ENCODE results near the gene AKAP6. TPM values are rescaled to one million over a fixed set of nuclear protein-coding genes. Genes with fewer than 3 reads are reported as not detected.

Gene AKAP6
- total RNA-seq, 1 donor from 2014 or later = 0.53 TPM

DNA sequence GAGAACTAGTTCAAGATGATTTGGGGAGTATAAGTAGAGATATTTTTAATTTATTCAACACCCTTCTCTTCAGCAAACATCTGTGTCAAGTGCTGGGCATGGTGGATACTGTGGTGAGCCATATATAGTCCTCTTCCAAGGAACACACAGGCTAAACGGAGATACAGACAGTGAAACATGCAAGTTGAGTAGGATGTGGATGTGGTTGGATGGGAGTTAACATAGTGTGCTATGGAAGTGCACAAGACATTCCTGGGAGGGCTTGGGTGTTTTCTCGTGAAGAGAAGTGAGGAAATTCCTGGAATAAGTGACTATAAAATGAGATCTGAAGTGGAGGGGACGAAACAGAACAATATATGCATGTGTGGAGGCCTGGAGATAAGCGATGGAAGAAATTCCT lies 428.5 kb downstream of the AKAP6 start:
- intact Hi-C loops (cut with micrococcal nuclease) = no loop called here
- Mint-ChIP-seq H3K36me3 (ENCODE audit: low read depth) (no peaks in the 10 kb centered on the region), H3K27ac (no peak overlapping the region), H3K4me1 (no peaks in the 10 kb centered on the region), H3K9me3 (peaks cover 24% of the 10 kb centered on the region), H3K27me3 (no peaks in the 10 kb centered on the region), H3K4me3 (no peak overlapping the region)
- ATAC-seq (ENCODE audit: low read depth) = no peak
- TF ChIP-seq, protein P1, sequence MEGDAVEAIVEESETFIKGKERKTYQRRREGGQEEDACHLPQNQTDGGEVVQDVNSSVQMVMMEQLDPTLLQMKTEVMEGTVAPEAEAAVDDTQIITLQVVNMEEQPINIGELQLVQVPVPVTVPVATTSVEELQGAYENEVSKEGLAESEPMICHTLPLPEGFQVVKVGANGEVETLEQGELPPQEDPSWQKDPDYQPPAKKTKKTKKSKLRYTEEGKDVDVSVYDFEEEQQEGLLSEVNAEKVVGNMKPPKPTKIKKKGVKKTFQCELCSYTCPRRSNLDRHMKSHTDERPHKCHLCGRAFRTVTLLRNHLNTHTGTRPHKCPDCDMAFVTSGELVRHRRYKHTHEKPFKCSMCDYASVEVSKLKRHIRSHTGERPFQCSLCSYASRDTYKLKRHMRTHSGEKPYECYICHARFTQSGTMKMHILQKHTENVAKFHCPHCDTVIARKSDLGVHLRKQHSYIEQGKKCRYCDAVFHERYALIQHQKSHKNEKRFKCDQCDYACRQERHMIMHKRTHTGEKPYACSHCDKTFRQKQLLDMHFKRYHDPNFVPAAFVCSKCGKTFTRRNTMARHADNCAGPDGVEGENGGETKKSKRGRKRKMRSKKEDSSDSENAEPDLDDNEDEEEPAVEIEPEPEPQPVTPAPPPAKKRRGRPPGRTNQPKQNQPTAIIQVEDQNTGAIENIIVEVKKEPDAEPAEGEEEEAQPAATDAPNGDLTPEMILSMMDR (IDR thresholded peaks at IDR 0.05) = no peak
- DNase-seq = no peak
- POLR2A ChIA-PET = no interaction called here
- CTCF ChIA-PET = no interaction called here

DNA sequence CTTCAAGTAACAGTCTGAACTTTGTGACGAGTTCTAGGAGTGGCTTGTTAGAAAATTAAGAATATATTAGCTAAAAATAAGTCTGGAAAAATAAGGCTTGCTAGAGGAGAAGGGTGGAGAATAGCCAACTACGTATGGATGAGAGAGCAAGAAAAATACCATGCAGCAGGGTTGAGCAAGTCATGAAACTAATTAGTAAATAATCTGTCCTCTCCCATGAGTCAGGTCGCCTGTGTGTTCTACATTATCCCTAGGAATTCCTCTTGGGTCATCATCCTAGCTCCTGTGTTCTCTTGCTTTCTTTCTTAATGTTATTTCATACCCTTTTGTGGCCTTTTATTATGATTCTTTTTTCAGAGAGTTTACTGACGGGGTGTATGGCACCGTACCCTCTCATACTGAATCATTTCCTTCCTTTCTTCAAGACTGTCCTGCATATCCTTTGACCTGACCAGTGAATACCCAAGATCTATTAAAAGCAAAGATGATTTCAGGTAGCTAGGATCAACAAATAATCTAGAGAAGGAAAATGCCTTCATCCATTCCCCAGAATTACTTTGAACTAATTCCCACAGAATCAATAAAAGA lies 432.4 kb downstream of the AKAP6 start:
- CTCF ChIA-PET = no interaction called here
- DNase-seq = no peak
- Mint-ChIP-seq H3K36me3 (ENCODE audit: low read depth) (no peaks in the 10 kb centered on the region), H3K9me3 (peaks cover 3% of the 10 kb centered on the region), H3K4me3 (no peak overlapping the region), H3K27me3 (no peaks in the 10 kb centered on the region), H3K27ac (no peak overlapping the region), H3K4me1 (no peaks in the 10 kb centered on the region)
- intact Hi-C loops (cut with micrococcal nuclease) = no loop called here
- TF ChIP-seq, protein P1 (IDR thresholded peaks at IDR 0.05) = no peak
- no peak for ATAC-seq (ENCODE audit: low read depth)
- POLR2A ChIA-PET = no interaction called here

DNA sequence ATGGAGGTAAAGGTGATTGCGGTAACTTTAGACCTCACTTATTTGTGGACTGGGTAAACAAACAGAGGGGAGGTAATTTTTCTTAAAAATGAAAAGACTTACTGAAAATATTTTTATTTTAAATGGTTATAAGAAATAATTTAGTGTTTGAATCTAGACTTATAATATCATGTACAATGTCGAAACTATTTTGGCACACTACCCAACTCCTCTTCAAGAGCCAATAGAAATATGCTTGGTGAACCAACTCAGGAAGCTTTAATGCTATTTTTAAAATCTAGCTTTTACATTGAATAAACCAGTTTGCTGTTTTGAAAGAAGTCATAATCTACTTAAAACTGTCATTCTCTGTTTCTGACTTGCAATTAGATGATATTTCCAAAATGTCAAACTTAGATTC lies 433.8 kb downstream of the AKAP6 start:
- Mint-ChIP-seq H3K4me3 (no peak overlapping the region), H3K9me3 (no peaks in the 10 kb centered on the region), H3K36me3 (ENCODE audit: low read depth) (no peaks in the 10 kb centered on the region), H3K27me3 (no peaks in the 10 kb centered on the region), H3K4me1 (no peaks in the 10 kb centered on the region), H3K27ac (no peak overlapping the region)
- ATAC-seq (ENCODE audit: low read depth) (no peak), DNase-seq (no peak)
- intact Hi-C loops (cut with micrococcal nuclease) = no loop called here
- ChIA-PET POLR2A (no interaction called here), CTCF (no interaction called here)
- TF ChIP-seq, protein P1 (IDR thresholded peaks at IDR 0.05) = no peak

DNA sequence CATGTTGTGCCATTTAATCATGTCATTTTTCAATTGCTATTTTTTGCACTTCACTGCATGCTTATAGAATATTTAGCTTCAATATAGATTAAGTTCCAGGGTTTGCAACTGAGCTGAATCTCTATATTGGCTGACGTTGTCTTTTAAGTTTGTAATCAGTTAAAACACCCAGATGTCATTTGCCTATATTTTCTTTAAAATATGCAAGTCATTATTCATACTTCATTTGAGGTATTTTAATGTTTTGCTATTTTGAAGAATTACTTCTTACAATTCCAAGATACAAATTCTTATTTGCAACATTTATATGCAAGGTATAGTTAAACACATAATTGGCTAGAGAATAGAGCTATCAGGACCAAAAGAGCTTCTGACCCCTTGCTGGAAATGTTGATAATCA lies 434.6 kb downstream of the AKAP6 start:
- Mint-ChIP-seq H3K9me3 (no peaks in the 10 kb centered on the region), H3K4me1 (no peaks in the 10 kb centered on the region), H3K36me3 (ENCODE audit: low read depth) (no peaks in the 10 kb centered on the region), H3K4me3 (no peak overlapping the region), H3K27me3 (no peaks in the 10 kb centered on the region), H3K27ac (no peak overlapping the region)
- ATAC-seq (ENCODE audit: low read depth) = no peak
- no peak for DNase-seq
- ChIA-PET CTCF (no interaction called here), POLR2A (no interaction called here)
- TF ChIP-seq, protein P1 (IDR thresholded peaks at IDR 0.05) = no peak
- intact Hi-C loops (cut with micrococcal nuclease) = no loop called here

DNA sequence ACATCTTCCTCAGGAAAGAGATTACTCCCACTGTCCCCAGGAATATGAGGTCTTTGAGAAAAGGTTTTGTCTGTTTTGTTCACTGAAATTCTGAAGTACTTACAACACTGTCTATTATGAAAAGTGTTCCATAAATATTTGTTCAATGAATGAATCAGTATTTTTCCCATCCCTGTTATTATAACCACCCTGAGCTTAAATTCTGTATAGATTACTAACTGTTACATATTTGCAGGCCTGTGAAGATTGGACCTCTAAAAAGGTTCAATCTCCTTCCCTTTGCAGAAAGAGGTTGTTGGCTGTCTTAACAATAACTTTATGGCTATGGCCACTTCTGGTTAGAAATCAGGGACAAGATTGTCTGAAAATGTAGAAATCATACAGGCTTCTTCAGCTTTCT lies 435.0 kb downstream of the AKAP6 start:
- Mint-ChIP-seq H3K9me3 (no peaks in the 10 kb centered on the region), H3K27ac (no peak overlapping the region), H3K4me3 (no peak overlapping the region), H3K36me3 (ENCODE audit: low read depth) (no peaks in the 10 kb centered on the region), H3K27me3 (no peaks in the 10 kb centered on the region), H3K4me1 (no peaks in the 10 kb centered on the region)
- CTCF ChIA-PET = no interaction called here
- TF ChIP-seq, protein P1 (IDR thresholded peaks at IDR 0.05) = no peak
- ATAC-seq (ENCODE audit: low read depth) (no peak), DNase-seq (no peak)
- POLR2A ChIA-PET = no interaction called here
- intact Hi-C loops (cut with micrococcal nuclease) = no loop called here
